K562 (cell line): ENCODE results near the gene STK26. TPM values are rescaled to one million over a fixed set of nuclear protein-coding genes. Genes with fewer than 3 reads are reported as not detected.

ENCODE experiments used
- HDAC8 ChIP-seq: fragments of 450-650 bp; IDR thresholded peaks from 2 replicates; pipeline ENCODE4 v1.6.1; 2016; ENCODE audit warnings: mild to moderate bottlenecking, missing genetic modification characterization, moderate library complexity, missing compliant biosample characterization
- MEF2D ChIP-seq: conservative IDR thresholded peaks from 2 replicates; pipeline ENCODE4 v1.6.1; 2016; ENCODE audit warnings: low read depth, missing genetic modification characterization, missing compliant biosample characterization
- RREB1 ChIP-seq: fragments of 250-450 bp; sonication (Bioruptor Pico); IDR thresholded peaks from 2 replicates; pipeline ENCODE4 v1.4.0; 2020
- SAFB2 ChIP-seq: fragments of 200-400 bp; formaldehyde crosslinking; IDR thresholded peaks from 2 replicates; pipeline ENCODE4 v1.6.1; 2018; ENCODE audit warnings: borderline replicate concordance, low read length, low read depth, moderate library complexity; ENCODE audit not compliant: severe bottlenecking
- ZFP91 ChIP-seq: sonication (generic); formaldehyde crosslinking; IDR thresholded peaks from 2 replicates; pipeline ENCODE4 v1.8.0; 2022; ENCODE audit warnings: mild to moderate bottlenecking, missing genetic modification reagents
- polyA plus RNA-seq, 8 experiments: library from polyadenylated mRNA; depleted of rRNA in 4 of 8; stranded (reverse) in 5 of 8; unstranded in 3 of 8; fragments of >200 nt; fragmentation: Nextera tagmentation in 2 of 8; fragmentation: Illumina TruSeq in 1 of 8; extraction: Ambion mirVana in 2 of 8; extraction: Trizol in 1 of 8; gene quantifications; 2 replicates each; pipeline versions ENCODE4 v1.2.1 to v1.2.3, GENCODE V29; 2011 to 2014; ENCODE audit warnings: inconsistent platforms in 1 of 8, missing spikeins in 1 of 8
- total RNA-seq, 7 experiments: library from RNA; depleted of rRNA in 6 of 7; stranded (reverse); fragments of >200 nt in 6 of 7; fragmentation: Illumina TruSeq in 2 of 7; extraction: Trizol in 2 of 7; gene quantifications; 2 replicates each; pipeline versions ENCODE4 v1.2.1 to v1.2.3, GENCODE V29; 2011 to 2021; ENCODE audit warnings: low replicate concordance in 1 of 7

Gene STK26
- total and polyA plus RNA-seq, 9 of the 15 experiments (the other 6 are each of a cell fraction or from before 2014, with no cell fraction given) = 28.1 to 72.9 (median 50.1) TPM

DNA sequence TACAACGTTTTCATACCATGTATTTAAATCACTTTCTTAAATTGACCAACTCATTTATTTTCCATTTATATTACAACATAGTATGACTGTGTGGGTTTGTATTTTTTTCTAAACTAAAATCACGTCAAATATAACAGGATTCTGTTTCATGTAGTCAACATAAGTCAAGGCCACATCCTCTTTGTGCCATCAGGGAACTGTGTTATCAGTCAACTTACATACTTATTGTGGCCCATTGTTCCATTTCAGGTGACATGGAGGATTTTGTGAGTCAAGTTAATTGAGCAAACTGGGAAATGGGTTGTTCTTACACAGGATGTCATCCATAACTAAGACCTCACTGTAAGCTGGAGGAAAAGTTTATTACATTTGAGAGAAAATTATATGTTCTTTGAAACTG, 35.9 kb downstream of the STK26 start (continued):
- TF ChIP-seq RREB1 (no peak), ZFP91 (no peak), MEF2D (tag) (no peak), SAFB2 (no peak), HDAC8 (tag) (no peak)
